B cell (primary cell): ENCODE measurements around the gene HEBP2. TPM values are rescaled to one million over a fixed set of nuclear protein-coding genes. Genes with fewer than 3 reads are reported as not detected.

ENCODE experiments used
- ATAC-seq: fragments of 200-7000 bp; cut with Tn5 transposase; one replicate; pipeline ENCODE4 v1.10.0; 2021; ENCODE audit warnings: low read depth, mild to moderate bottlenecking, moderate number of reproducible peaks, moderate library complexity
- CTCF ChIA-PET: fragments of 350-600 bp; sonication (Branson Sonifier 250); formaldehyde crosslinking; loops from one replicate; lab custom pipeline; 2021; ENCODE audit warnings: antibody characterized with exemption, inconsistent platforms; lab: Charles Lee
- POLR2A ChIA-PET: fragments of 350-600 bp; sonication (Branson Sonifier 250); formaldehyde crosslinking; loops from one replicate; lab custom pipeline; 2021; ENCODE audit warnings: antibody characterized with exemption; lab: Charles Lee
- DNase-seq: peaks from one replicate; pipeline ENCODE4 v3.0.0; 2013
- H2AFZ ChIP-seq: 2 replicates; pipeline ENCODE4 v1.6.1; 2012; ENCODE audit warnings: mild to moderate bottlenecking, low read depth, low read length; ENCODE audit not compliant: insufficient read depth, poor library complexity, severe bottlenecking
- H3K27ac ChIP-seq, 2 donors: 1 replicate in 1 of 2; 2 replicates in 1 of 2; pipeline ENCODE4 v1.5.1; 2012 to 2013; ENCODE audit warnings: low read length in 2 of 2, mild to moderate bottlenecking in 2 of 2, moderate library complexity in 1 of 2
- H3K27me3 ChIP-seq, 4 experiments: fragments of 200-600 bp in 1 of 4; sonication (generic) in 1 of 4; replicated peaks in 1 of 4; 1 replicate in 2 of 4; 2 replicates in 2 of 4; pipeline versions ENCODE4 v1.6.1 to v1.7.0; 2013 to 2016; ENCODE audit warnings: low read length in 3 of 4, mild to moderate bottlenecking in 2 of 4, mixed read lengths in 1 of 4, moderate library complexity in 1 of 4; ENCODE audit not compliant: insufficient read depth in 4 of 4, control insufficient read depth in 3 of 4; ENCODE audit errors: control extremely low read depth in 1 of 4
- H3K36me3 ChIP-seq, 2 experiments: replicated peaks in 1 of 2; 1 replicate in 1 of 2; 2 replicates in 1 of 2; pipeline versions ENCODE4 v1.6.1 to v1.7.1; 2013; ENCODE audit warnings: low read length in 1 of 2; ENCODE audit not compliant: insufficient read depth in 2 of 2, control insufficient read depth in 1 of 2; ENCODE audit errors: control extremely low read depth in 1 of 2, extremely low read depth in 1 of 2
- H3K4me1 ChIP-seq, 2 donors: fragments of 200-600 bp in 1 of 2; sonication (generic) in 1 of 2; 1 replicate in 1 of 2; 2 replicates in 1 of 2; pipeline versions ENCODE4 v1.5.1 to v1.6.1; 2013 to 2017; ENCODE audit warnings: low read length in 2 of 2; ENCODE audit not compliant: control insufficient read depth in 2 of 2, insufficient read depth in 2 of 2
- H3K4me2 ChIP-seq: replicated peaks from 2 replicates; pipeline ENCODE3; 2012; ENCODE audit warnings: mild to moderate bottlenecking, low read depth, low read length; ENCODE audit not compliant: poor library complexity, severe bottlenecking
- H3K4me3 ChIP-seq, 5 experiments: fragments of 200-600 bp in 1 of 5; sonication (generic) in 1 of 5; 1 replicate in 3 of 5; 2 replicates in 2 of 5; pipeline versions ENCODE4 v1.5.1 to v1.7.0; 2011 to 2016; ENCODE audit warnings: low read length in 4 of 5, mild to moderate bottlenecking in 4 of 5, low read depth in 2 of 5, control low read depth in 1 of 5, moderate library complexity in 1 of 5; ENCODE audit not compliant: insufficient read depth in 1 of 5; ENCODE audit errors: control extremely low read depth in 1 of 5, extremely low read depth in 1 of 5
- H3K79me2 ChIP-seq: fragments of 200-600 bp; sonication (generic); one replicate; pipeline ENCODE4 v1.6.0; 2016; ENCODE audit warnings: low read length; ENCODE audit not compliant: control insufficient read depth, insufficient read depth
- H3K9ac ChIP-seq: fragments of 200-600 bp; sonication (generic); 2 replicates; pipeline ENCODE4 v1.6.1; 2017; ENCODE audit warnings: mild to moderate bottlenecking, low read length, moderate library complexity
- H3K9me3 ChIP-seq, 3 donors: one replicate each; pipeline versions ENCODE4 v1.6.1 to v1.7.1; 2013; ENCODE audit warnings: low read length in 2 of 3; ENCODE audit not compliant: control insufficient read depth in 2 of 3, insufficient read depth in 1 of 3; ENCODE audit errors: control extremely low read depth in 1 of 3
- H4K20me1 ChIP-seq: 2 replicates; pipeline ENCODE4 v1.6.0; 2012; ENCODE audit warnings: mild to moderate bottlenecking, low read length; ENCODE audit not compliant: insufficient read depth, control insufficient read depth, poor library complexity, severe bottlenecking
- H3K27ac Mint-ChIP-seq: one replicate; pipeline ENCODE4 v1.8.0; 2021; ENCODE audit warnings: mixed read lengths
- H3K27me3 Mint-ChIP-seq: one replicate; pipeline ENCODE4 v1.8.0; 2021; ENCODE audit warnings: mixed read lengths
- H3K4me1 Mint-ChIP-seq: one replicate; pipeline ENCODE4 v1.8.0; 2021; ENCODE audit warnings: mixed read lengths
- H3K4me3 Mint-ChIP-seq: one replicate; pipeline ENCODE4 v1.8.0; 2021; ENCODE audit warnings: mixed read lengths
- H3K9me3 Mint-ChIP-seq: one replicate; pipeline ENCODE4 v1.8.0; 2022; ENCODE audit warnings: mixed read lengths; ENCODE audit not compliant: insufficient read depth
- EZH2 ChIP-seq: IDR thresholded peaks from 2 replicates; pipeline ENCODE4 v1.6.1; 2012; ENCODE audit warnings: borderline replicate concordance, low read depth, mild to moderate bottlenecking, moderate library complexity, low read length; ENCODE audit not compliant: insufficient read depth, poor library complexity, severe bottlenecking
- WGBS: methylation state at CpG from one replicate; pipeline ENCODE4 v1.1.5; 2013; ENCODE audit warnings: missing lambda C conversion rate; ENCODE audit not compliant: insufficient coverage; 5-methylcytosine and 5-hydroxymethylcytosine counted together
- intact Hi-C: fragments of 100-400 bp; cut with micrococcal nuclease; formaldehyde crosslinking; loops from one replicate; pipeline ENCODE4 v1.10.0; 2022
- polyA plus RNA-seq: library from polyadenylated mRNA; depleted of rRNA; stranded (reverse); fragments of >200 nt; gene quantifications from 2 replicates; pipeline ENCODE4 v1.2.3, GENCODE V29; 2012
- total RNA-seq, 2 donors: library from RNA; stranded (reverse); fragments of 120-200 nt in 1 of 2; gene quantifications; 1 replicate in 1 of 2; 2 replicates in 1 of 2; pipeline versions ENCODE4 v1.2.3 to v1.2.4, GENCODE V29; 2013 to 2022
- TF ChIP-seq, protein P1 (sequence below): fragments of 200-600 bp; IDR thresholded peaks from one replicate; pipeline ENCODE4 v1.8.0; 2022; ENCODE audit warnings: antibody characterized with exemption, mild to moderate bottlenecking

Gene HEBP2
- total and polyA plus RNA-seq, 2 donors (not counting 1 experiment from before 2014, with no cell fraction given): 12.4 to 35.1 TPM

GRCh38 chr6:138383776-138384175 is 20.2 kb upstream of the HEBP2 start:
- POLR2A ChIA-PET: no interaction called here
- WGBS: 80% methylated on average over 2 of the region's 3 CpGs
- Histone ChIP-seq H3K4me3 (no peak overlapping the region), H3K27ac (no peak overlapping the region), H3K9me3 (no peaks in the 10 kb centered on the region), H3K9ac (no peak overlapping the region), H3K27me3 (no peaks in the 10 kb centered on the region), H4K20me1 (no peaks in the 10 kb centered on the region), H3K79me2 (no peaks in the 10 kb centered on the region), H3K4me2 (no peak overlapping the region), H3K36me3 (no peaks in the 10 kb centered on the region), H3K4me1 (no peaks in the 10 kb centered on the region), H2AFZ (no peak overlapping the region)
- Mint-ChIP-seq H3K9me3 (no peaks in the 10 kb centered on the region), H3K27me3 (peaks cover 3% of the 10 kb centered on the region), H3K27ac (no peak overlapping the region), H3K4me1 (no peaks in the 10 kb centered on the region), H3K4me3 (no peak overlapping the region)
- intact Hi-C loops: no loop called here
- TF ChIP-seq EZH2: no peak
- TF ChIP-seq, protein P1, sequence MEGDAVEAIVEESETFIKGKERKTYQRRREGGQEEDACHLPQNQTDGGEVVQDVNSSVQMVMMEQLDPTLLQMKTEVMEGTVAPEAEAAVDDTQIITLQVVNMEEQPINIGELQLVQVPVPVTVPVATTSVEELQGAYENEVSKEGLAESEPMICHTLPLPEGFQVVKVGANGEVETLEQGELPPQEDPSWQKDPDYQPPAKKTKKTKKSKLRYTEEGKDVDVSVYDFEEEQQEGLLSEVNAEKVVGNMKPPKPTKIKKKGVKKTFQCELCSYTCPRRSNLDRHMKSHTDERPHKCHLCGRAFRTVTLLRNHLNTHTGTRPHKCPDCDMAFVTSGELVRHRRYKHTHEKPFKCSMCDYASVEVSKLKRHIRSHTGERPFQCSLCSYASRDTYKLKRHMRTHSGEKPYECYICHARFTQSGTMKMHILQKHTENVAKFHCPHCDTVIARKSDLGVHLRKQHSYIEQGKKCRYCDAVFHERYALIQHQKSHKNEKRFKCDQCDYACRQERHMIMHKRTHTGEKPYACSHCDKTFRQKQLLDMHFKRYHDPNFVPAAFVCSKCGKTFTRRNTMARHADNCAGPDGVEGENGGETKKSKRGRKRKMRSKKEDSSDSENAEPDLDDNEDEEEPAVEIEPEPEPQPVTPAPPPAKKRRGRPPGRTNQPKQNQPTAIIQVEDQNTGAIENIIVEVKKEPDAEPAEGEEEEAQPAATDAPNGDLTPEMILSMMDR: no peak
- CTCF ChIA-PET: no interaction called here
- ATAC-seq: no peak
- no peak for DNase-seq

DNA sequence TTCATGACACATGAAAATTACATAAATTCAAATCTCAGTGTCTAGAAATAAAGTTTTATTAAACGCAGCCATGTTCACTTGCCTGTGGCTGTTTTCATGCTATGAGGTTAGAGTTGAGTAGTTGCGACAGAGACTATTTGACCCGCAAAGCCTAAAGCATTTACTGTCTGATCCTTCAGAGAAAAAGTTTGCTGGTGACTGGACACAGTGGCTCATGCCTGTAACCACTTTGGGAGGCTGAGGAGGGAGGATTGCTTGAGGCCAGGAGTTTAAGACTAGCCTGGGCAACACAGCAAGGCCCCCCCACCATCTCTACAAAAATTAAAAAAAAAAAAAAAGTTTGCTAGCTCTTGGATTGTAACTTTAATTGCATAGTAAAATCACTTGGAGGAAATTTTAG is 17.1 kb upstream of the HEBP2 start:
- H3K9me3 ChIP-seq: no peaks in the 10 kb centered on the region
- no peak for DNase-seq
- H3K27me3 Mint-ChIP-seq: peaks cover 11% of the 10 kb centered on the region
- H3K9me3 Mint-ChIP-seq: no peaks in the 10 kb centered on the region
- H3K4me1 Mint-ChIP-seq: no peaks in the 10 kb centered on the region
- H3K9ac ChIP-seq: no peak overlapping the region
- intact Hi-C loops: no loop called here
- no peaks in the 10 kb centered on the region for H3K36me3 ChIP-seq
- ChIA-PET POLR2A (no interaction called here), CTCF (no interaction called here)
- no peaks in the 10 kb centered on the region for H4K20me1 ChIP-seq
- WGBS: 100% methylated on average over 2 of the region's 3 CpGs
- H3K27me3 ChIP-seq: no peaks in the 10 kb centered on the region
- no peak overlapping the region for H3K4me3 Mint-ChIP-seq
- no peak overlapping the region for H3K27ac Mint-ChIP-seq
- no peak overlapping the region for H3K27ac ChIP-seq
- H3K4me2 ChIP-seq: no peak overlapping the region
- TF ChIP-seq, protein P1: no peak
- no peak for TF ChIP-seq EZH2
- ATAC-seq: no peak
- no peaks in the 10 kb centered on the region for H3K79me2 ChIP-seq
- H3K4me3 ChIP-seq: no peak overlapping the region
- no peaks in the 10 kb centered on the region for H3K4me1 ChIP-seq
- H2AFZ ChIP-seq: no peak overlapping the region
